Mammary epithelial cell (primary cell): ENCODE results near the gene MYB.

Source experiments
- CTCF ChIP-seq, 2 donors: IDR thresholded peaks in 1 of 2; conservative IDR thresholded peaks in 1 of 2; 2 replicates each; pipeline ENCODE4 v1.5.1; 2011 to 2012; ENCODE audit warnings: inconsistent platforms in 2 of 2, low read length in 2 of 2, mild to moderate bottlenecking in 2 of 2, control low read depth in 1 of 2, low read depth in 1 of 2; ENCODE audit not compliant: insufficient read depth in 1 of 2; ENCODE audit errors: extremely low read depth in 1 of 2
- EZH2 ChIP-seq: IDR thresholded peaks from 2 replicates; pipeline ENCODE4 v1.6.1; 2012; ENCODE audit warnings: low read length, inconsistent platforms, borderline replicate concordance

GRCh38 chr6:135170238-135170637, 10.9 kb upstream of the MYB start:
- no peak for TF ChIP-seq CTCF (conservative IDR thresholded peaks at IDR 0.05 in 1 of 2, IDR thresholded peaks at IDR 0.05 in 1 of 2; ENCODE audit: extremely low read depth in 1 of 2, insufficient read depth in 1 of 2, low read depth in 1 of 2, low read length in 2 of 2)
- TF ChIP-seq EZH2: no peak
